Left ventricle myocardium superior (tissue), 1 donor: ENCODE results near the gene MLX. TPM values are rescaled to one million over a fixed set of nuclear protein-coding genes. Genes with fewer than 3 reads are reported as not detected.

ENCODE experiments used
- ATAC-seq: fragments of 200-7000 bp; cut with Tn5 transposase; one replicate; pipeline ENCODE4 v1.9.1; 2020; ENCODE audit warnings: mild to moderate bottlenecking, moderate library complexity
- DNase-seq: peaks from one replicate; pipeline ENCODE4 v3.0.0-alpha.2; 2020
- intact Hi-C: fragments of 100-400 bp; cut with micrococcal nuclease; formaldehyde crosslinking; loops from one replicate; pipeline ENCODE4 v1.11.0; 2022
- long read RNA-seq: library from polyadenylated mRNA; unstranded; transcript quantifications from one replicate; pipeline ENCODE4 v2.0.0, GENCODE V29; 2021
- total RNA-seq: library from RNA; stranded (reverse); fragmentation: NEBNext Ultra II Directional; extraction: Animal tissue kit (Norgen Biotek cat#: 25700); gene quantifications from one replicate; pipeline ENCODE4 v1.2.1, GENCODE V29; 2021
- donor health status: DM: no; HTN: yes; CAD: no; lungs with severe emphysema.

Gene MLX
- total RNA-seq: 72.3 TPM
- long read RNA-seq, transcript MLX-203 (8 exons, 2,428 nt): major isoform, 96 of 151 reads
- long read RNA-seq, transcript MLX-201 (8 exons, 2,586 nt): minor isoform, 12 of 151 reads
- long read RNA-seq, transcript MLX-202 (7 exons, 2,334 nt): minor isoform, 7 of 151 reads
- long read RNA-seq, partial matches to known transcripts: 9 of 151 reads
- long read RNA-seq, other reads (novel, unspliced or antisense): 27 of 151 reads

- ATAC-seq (peak; percentile 85), DNase-seq (peak; percentile 99)
- intact Hi-C loops: no loop called here
These were observed at the start of gene MLX for GRCh38 chr17:42566883-42567573. Gene MLX, plus strand, starts transcription at chr17:42567100. Its CDS starts 25 bp downstream, at chr17:42567125.

GRCh38 chr17:42517516-42517915, 49.4 kb upstream of the MLX start:
- intact Hi-C loops: loop anchor here (10.0 kb wide), 2 partner anchors 93 to 193 kb away; partner anchors contain the start of gene CAVIN1
- peak; percentile 62 for ATAC-seq

GRCh38 chr17:42518046-42518754, 48.7 kb upstream of the MLX start:
- ATAC-seq (peak; percentile 54), DNase-seq (peak; percentile 78)
- intact Hi-C loops: loop anchor here (10.0 kb wide), 2 partner anchors 93 to 193 kb away; partner anchors contain the start of gene CAVIN1

More at GRCh38 chr17:42517516-42517915, 49.4 kb upstream of the MLX start:
- peak; percentile 93 for DNase-seq

- intact Hi-C loops: loop anchor here (10.0 kb wide), 2 partner anchors 94 to 194 kb away; partner anchors contain the start of gene CAVIN1
- DNase-seq (peak; percentile 64), ATAC-seq (peak; percentile 45)
These were observed 48.0 kb upstream of the MLX start for GRCh38 chr17:42518755-42519545.

GRCh38 chr17:42519546-42520491, 47.1 kb upstream of the MLX start:
- peak; percentile 76 for ATAC-seq

GRCh38 chr17:42520540-42520951, 46.4 kb upstream of the MLX start:
- DNase-seq (no peak), ATAC-seq (no peak)
- intact Hi-C loops: no loop called here

More at GRCh38 chr17:42519546-42520491, 47.1 kb upstream of the MLX start:
- intact Hi-C loops: loop anchor here (10.0 kb wide), 2 partner anchors 95 to 195 kb away; partner anchors contain the start of gene CAVIN1
- DNase-seq: peak; percentile 90

- no peak for DNase-seq
- ATAC-seq: no peak
- intact Hi-C loops: no loop called here
These were observed 45.9 kb upstream of the MLX start for GRCh38 chr17:42521036-42521435.

- DNase-seq (peak; percentile 29), ATAC-seq (no peak)
- intact Hi-C loops: no loop called here
These were observed 45.1 kb upstream of the MLX start for GRCh38 chr17:42521666-42522262.

GRCh38 chr17:42522263-42522790, 44.6 kb upstream of the MLX start:
- ATAC-seq (no peak), DNase-seq (no peak)
- intact Hi-C loops: no loop called here

- no peak for ATAC-seq
- intact Hi-C loops: no loop called here
- no peak for DNase-seq
These were observed 44.1 kb upstream of the MLX start for GRCh38 chr17:42522798-42523278.

- intact Hi-C loops: no loop called here
- ATAC-seq (no peak), DNase-seq (peak; percentile 16)
These were observed 41.7 kb upstream of the MLX start for GRCh38 chr17:42525221-42525620.

GRCh38 chr17:42526031-42526444, 40.9 kb upstream of the MLX start:
- DNase-seq (peak; percentile 37), ATAC-seq (peak; percentile 72)
- intact Hi-C loops: no loop called here

- peak; percentile 1 for DNase-seq
- intact Hi-C loops: no loop called here
- no peak for ATAC-seq
These were observed 39.0 kb upstream of the MLX start for GRCh38 chr17:42527932-42528331.

GRCh38 chr17:42529061-42529460, 37.8 kb upstream of the MLX start:
- intact Hi-C loops: no loop called here
- ATAC-seq (no peak), DNase-seq (no peak)

GRCh38 chr17:42530952-42531454, 35.9 kb upstream of the MLX start:
- intact Hi-C loops: no loop called here
- DNase-seq: no peak
- no peak for ATAC-seq

- ATAC-seq (peak; percentile 44), DNase-seq (peak; percentile 86)
- intact Hi-C loops: no loop called here
These were observed 35.2 kb upstream of the MLX start for GRCh38 chr17:42531455-42532354.
